HG02885 (cell line): ENCODE data around the gene ZDHHC1.
"Not testable (repeated sequence)": the region's sequence is repeated elsewhere in the genome, so short reads cannot be mapped to it uniquely, and the experiment has no call there.

Source experiments
- ATAC-seq: cut with Tn5 transposase; IDR thresholded peaks from one replicate; pipeline ENCODE4 v1.9.1; 2021; ENCODE audit warnings: mild to moderate bottlenecking; ENCODE audit not compliant: unreplicated experiment, poor library complexity

The ZDHHC1 gene

DNA sequence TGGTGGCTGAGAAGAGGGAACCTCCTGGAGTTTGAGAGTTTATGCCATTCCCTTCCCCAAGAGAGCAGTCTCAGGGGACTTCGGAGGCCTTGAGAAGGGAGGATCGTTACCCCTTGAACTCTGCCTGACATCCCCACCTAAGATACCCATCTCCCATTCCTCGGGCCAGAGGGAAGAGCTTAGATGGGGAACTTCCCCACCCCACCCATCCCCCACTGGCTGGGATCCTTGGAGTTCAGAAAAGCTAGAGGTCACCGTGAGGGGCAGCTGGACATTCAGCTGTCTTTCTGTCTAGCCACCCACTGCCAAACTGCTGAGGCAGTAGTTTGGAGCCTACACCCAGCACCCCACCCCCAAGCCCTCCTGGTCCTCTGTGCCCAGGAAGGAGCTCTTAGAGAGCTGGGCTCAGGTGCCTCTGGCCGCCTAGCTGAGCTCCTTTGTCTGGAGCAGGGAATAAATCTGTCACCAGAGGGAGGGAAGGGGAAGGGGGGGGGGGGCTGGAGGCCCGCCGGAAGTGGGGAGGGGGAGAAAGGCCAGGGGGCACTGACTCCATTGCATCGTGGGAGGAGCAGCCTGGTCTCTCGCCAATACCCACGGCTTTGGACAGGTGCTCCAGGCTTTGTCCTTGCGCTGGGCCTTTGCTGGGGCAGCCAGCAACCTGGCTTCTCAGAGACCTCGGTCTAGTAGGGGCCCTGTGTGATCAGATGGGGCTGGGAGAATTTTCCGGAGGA, 15.7 kb upstream of the ZDHHC1 start:
- ATAC-seq: no peak

DNA sequence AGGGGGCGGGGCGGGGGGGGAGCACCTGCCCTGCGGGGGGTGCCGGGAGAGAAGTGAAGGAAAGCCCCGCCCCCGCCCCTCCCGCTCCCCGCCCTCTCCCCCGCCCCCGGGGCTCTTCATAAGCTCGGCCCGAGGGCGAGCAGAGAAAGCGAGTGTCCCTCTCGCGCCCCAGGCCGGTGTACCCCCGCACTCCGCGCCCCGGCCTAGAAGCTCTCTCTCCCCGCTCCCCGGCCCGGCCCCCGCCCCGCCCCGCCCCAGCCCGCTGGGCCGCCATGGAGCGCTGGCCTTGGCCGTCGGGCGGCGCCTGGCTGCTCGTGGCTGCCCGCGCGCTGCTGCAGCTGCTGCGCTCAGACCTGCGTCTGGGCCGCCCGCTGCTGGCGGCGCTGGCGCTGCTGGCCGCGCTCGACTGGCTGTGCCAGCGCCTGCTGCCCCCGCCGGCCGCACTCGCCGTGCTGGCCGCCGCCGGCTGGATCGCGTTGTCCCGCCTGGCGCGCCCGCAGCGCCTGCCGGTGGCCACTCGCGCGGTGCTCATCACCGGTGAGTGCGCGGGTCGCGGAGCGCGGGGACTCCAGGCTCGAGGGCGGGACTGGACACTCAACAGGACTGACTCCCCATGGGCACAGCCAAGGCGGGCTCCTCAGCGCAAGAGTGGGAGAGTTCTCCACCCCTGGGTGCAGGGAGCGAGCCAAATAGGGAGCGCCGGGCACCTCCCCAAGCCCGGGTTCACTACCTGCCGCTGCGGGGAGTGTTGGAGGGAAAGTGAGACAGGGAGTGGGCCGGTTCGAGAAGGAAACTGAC, 14.9 kb upstream of the ZDHHC1 start, which contains the start of gene HSD11B2:
TSS of gene HSD11B2 (plus strand) at position 145 of the 798 bp plus-strand sequence. CDS start at position 273, 128 bp downstream.
- ATAC-seq: no peak

DNA sequence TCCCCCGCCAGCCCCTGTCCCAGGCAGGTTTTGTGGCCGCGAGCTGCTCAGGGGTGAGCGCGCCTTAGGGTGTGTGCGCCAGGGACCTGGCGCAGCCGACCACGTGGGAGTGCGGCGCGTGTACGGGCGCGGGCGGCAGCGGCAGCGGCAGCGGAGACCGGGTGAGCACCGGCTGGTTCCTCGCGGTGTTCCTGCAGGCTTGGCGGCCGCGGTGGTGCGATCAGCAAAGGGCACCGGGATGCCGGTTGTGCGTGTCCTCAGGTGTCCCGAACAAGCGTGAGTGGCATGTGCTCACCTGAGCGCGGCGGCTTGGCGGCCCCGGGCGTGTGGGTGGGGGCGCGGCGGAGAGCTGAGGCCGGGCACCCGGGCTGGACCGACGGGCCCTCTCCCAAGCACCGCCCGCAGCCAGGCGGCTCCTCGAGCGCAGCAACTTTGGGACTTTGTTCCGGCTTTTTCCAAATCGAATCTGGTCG, 14.3 kb upstream of the ZDHHC1 start:
- no peak for ATAC-seq

DNA sequence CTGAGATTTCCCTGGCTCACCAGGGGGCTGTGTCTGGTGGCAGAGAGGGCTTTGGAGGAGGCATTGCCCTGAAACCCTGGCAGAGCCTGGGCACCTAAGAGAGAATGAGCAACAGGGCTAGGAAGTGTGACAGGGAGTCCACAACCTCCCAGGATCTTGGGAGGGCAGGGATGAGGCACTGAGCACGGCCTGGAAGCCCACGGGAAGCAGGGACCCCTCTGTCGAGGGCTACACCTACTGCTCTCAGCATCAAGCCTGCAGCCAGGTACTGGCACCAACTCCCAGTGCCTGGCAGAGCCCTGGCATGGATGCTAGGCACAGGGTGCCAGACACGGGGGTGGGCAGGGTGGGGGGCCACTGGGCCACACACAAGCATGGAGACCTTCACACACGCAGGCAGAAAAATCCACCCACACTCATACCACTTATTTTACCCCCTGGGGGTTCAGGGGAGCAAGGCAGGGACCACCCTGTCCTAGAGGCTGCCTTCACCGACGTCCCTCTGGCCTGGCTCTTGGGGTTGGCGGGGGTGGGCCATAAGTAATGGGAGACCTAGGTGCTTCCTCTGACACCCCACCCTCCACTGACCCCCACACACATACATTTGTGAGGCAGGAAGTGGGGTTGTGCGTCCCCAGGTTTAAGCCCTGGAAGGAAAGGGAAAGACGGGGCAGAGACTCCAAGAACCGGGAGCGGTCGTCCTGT, 13.7 kb upstream of the ZDHHC1 start:
- no peak for ATAC-seq

DNA sequence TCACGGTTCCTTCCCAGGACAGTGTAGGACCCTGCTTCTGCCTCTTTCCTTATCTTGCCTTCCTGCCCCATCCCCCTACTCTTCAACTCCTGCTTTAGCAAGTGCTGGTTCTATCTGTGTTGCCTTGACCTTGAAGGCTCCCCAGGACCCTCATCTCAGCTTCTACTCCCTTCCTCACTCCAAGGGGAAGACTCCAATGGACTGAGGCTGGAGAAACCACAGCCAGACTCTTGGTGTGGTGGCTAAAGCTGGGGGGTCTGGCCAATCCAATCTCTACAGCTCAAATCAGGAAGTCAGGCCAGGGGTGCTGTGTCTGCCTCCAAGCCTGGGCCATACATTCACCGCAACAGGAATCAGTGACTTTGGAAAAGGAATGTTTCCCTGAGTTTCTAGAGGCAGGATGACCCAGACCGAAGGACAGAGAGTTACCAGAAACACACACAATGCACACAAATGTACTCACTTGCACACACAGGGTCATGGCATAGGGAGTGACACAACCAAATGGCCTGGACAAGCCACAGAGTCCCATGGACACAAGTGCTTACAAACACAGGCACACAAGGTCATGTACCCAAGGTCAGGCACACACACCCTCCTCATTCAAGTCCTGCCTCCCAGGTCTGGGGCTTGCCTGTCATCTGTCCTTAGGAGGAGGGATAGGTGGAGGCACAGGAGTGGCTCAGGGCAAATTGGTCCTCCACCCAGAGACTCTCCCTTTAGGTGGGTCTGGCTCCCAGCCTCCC, 12.9 kb upstream of the ZDHHC1 start:
- no peak for ATAC-seq

DNA sequence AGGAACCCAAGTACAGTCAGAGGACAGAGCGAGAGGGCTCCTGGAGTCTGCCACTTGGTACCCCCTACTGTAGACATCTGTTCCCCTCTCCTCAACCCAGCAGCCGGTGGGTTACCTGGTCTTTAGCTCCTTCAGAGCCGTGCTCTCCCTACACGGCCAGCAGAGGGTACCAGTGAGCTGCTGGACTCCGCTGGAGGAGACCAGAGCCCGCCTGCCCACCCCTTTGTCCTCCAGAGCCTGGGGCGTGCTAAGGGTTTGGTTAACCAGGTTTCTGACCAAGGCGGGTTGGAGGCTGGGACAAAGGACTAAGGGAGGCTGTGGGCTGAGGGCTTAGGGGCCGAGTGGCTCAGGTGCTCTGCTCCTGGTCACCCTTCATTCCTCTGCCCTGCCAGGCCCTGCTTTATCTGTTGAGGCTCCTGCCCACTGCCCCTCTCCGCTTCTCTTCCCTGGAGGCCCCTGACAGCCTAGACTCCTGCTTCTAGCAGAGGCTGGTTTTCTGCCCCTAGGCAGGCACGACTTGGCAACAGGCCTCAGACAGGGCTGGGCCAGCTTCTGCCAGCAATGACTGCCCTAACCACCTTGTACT, 12.0 kb upstream of the ZDHHC1 start:
- ATAC-seq: peak; percentile 56

DNA sequence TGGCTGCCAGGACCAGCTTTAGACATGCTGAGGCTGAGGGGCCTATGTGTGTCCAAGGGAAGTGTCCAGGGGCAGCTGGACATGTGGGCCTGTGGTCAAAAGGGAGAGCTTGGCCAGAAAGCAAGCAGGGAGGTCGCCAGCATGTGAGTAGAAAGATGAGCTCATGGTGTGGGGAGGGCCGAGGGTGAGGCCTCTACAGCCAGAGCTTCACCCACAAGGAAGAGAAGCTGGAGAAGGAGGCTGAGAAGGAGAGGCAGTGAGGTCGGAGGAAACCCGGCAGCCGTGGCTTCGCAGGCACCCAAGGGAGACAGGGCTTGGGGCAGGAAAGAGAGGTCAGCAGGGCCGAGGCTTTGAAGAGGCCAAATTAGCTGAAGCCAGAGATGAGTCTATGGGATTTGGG, 10.7 kb upstream of the ZDHHC1 start:
- no peak for ATAC-seq

DNA sequence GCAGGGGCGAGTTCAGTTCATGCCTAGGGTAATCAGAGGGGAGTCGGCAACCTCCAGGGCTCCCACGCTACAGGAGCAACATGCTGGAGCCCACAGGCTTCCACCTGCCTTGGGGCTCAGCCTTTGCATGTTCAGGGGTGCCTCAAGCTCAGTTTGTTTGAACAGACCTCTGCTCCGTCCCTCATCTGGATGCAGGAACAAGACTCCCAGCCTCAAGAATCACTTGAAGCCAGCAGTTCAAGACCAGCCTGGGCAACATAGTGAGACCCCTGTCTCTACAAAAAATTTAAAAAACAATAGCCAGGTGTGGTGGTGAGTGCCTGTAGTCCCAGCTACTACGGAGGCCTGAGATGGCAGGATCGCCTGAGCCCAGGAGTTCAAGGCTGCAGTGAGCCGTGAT, 9.7 kb upstream of the ZDHHC1 start:
- no peak for ATAC-seq

DNA sequence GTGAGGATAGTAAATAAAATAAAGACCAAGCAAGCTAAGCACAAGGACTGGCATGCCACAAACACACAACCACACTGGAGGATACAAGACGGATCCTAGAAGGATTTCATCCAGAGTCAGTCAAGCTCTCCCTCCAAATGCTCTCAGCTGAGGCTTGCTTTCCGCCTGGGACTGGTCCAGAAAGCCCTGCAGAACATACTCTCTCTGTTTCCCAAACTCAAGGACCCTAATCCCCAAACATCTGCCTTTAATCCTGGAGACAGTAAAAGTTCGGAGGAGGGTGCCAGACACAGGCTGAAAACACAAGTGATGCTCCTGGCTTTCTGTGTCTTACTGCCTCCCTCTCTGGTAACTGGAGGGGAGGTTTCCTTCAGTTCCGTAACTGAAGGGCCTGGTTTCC, 9.3 kb upstream of the ZDHHC1 start:
- ATAC-seq: no peak

DNA sequence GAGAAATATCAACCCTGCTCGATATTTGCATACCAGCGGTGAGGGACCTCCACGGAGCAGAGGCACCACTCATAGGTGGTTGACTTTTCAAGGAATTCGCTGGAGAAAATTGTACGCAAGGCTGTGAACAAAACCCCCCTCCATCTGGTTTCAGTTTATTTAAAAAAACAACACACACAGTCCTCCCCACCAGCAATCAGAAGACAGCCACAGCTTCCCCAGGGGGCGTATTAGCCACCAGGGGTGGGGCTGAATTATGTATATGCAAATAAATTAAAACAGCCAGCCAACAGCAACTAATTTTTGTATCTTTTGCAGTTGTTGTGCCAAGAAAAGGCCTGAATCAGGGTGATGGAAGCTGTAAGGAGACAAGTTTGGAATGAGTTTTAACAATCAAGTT, 8.8 kb upstream of the ZDHHC1 start:
- no peak for ATAC-seq

DNA sequence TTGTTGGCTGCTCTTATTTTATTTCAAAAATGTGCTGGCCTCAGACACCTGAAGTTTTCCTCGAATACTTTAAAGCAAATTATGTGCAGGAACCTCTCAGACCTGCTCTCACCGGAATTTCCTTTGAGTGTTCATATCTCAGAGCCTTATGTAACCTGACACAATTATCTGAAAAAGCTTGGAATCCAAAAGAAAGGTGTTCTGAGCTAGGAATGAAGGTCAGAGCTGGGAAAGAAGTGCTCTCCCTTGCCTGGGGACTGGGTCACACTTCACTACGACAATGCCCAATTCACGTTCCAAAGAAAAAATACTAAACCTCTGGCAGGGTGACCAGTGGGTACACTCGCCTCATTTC, 8.0 kb upstream of the ZDHHC1 start:
- ATAC-seq: no peak

DNA sequence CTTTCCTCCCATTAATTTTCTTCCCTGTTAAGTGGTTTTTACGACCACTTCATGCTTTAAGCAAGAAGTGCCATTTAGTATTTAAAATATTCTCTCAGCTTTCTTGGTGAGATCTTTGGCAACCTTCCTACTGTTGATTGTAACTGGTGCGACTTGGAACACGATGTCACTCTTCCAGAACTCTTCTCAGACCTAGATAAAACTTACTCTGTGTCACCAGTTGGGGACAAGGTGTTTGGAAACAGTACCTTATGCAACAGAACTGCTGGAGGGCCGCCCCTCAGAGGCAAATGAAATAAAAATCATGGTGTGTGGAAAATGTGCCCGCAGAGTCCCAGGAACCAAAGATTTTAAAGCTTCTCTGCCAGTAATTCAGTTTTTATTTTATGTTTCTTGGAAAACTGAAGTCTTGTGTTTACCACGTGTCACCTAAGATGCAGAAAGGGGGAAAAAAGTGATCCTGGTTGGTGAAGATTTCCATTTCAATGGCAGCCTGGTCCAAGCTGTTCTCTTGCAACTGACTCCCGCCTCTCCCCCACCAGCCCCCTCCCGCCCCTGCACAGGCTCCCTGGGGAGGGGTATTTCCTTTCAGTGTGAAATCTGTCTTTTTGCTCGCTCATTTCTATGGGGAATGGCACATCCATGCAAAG, 7.5 kb upstream of the ZDHHC1 start:
- no peak for ATAC-seq

DNA sequence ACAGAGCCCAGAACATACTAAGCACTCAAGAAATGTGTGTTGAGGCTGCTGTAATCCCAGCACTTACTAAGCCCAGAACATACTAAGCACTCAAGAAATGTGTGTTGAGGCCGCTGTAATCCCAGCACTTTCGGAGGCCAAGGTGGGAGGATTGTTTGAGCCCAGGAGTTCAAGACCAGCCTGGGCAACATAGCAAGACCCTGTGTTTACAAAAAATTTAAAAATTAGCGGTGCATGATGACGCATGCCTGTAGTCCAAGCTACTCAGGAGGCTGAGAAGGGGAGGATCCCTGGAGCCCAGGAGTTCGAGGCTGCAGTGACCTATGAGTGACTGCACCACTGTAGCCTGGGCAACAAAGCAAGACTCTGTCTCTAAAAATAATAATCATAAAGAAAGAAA, 6.7 kb upstream of the ZDHHC1 start:
- ATAC-seq: no peak

DNA sequence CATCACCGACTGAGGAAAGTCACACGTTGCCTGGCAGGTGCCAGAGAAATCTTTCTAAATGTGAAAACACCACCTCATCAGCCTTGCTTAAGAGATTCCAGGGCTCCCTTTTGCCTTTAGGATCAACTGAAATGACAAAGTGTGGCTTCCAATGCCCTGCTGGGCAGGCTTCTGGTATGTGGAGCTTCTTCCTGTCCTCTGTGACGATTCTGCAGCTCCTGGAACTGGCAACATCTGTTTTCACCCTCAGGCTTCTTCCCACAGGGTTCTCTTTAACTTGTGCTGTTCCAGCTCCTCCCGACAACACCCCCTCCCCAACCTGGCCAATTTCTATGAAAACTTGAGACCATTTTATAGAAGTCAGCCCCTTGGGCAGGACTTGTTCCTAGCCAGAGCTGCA, 4.8 kb upstream of the ZDHHC1 start:
- ATAC-seq: no peak

DNA sequence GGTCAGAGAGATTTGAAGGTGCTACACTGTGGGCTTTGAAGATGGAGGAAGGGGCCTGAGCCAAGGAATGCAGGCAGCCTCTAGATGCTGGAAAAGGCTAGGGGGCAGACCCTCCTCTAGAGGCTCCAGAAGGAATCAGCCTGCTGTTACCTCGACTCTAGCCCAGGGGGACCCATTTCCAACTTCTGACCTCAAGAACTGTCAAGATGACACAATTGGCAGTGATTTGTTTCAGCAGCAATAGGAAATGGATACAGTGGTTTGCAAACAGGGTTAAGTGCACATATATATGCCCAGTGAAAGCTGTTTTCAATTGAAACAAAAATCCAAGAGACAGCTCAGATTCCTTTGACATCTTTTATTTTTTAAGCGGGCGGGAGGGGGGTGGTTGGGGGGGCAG, 3.7 kb upstream of the ZDHHC1 start:
- no peak for ATAC-seq

DNA sequence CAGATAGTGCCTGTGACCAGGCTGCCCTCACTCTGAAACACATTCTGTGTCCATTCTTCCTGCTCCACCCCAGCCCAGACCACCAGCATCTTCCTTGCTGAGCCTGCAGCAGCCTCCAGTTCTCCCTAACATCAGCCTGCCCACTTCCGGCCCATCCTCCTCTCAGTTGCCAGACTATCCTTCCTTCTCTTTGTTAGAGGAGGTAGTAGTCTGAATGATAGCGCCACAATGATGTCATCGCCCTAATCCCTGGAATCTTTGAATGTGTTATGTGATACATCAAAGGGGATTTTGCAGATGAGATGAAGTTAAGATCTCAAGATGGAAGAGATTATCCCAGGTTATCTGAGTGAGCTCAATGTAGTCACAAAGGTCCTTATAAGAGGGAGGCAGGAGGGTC, 3.2 kb upstream of the ZDHHC1 start:
- ATAC-seq: no peak

DNA sequence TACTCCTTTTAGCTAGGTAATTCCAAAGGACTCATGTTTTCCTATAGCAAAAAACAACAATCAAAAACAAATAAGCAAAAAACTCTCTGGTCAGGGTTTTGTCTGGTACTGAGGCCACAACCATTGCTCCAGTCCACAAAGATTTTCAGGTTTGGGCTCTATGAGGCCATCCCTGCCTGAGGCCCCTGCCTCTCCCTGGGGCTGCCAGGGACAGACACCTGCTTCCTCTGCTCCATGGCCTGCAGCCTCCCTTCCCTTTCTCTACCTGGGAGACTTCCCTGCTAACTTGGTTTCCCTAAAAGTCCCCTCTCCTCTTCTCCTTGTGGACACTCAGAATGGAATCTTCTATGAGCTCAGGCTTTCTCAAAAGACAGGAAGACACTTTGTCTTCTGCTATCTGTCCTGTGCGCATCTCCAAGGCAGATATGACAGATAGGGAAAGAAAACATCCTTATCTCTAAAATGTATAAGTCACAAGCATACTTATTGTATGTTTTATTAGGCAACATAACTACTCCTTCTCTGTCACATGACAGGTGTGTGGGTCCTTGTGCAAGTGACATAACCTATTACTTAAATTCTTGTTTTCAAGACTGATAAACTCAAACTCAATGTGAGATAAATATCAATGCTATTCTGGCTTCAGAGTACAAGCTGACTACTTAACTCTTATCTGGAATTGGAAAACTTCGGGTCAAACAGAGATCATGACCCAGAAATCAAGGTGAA, 1.2 kb upstream of the ZDHHC1 start:
- ATAC-seq: no peak

DNA sequence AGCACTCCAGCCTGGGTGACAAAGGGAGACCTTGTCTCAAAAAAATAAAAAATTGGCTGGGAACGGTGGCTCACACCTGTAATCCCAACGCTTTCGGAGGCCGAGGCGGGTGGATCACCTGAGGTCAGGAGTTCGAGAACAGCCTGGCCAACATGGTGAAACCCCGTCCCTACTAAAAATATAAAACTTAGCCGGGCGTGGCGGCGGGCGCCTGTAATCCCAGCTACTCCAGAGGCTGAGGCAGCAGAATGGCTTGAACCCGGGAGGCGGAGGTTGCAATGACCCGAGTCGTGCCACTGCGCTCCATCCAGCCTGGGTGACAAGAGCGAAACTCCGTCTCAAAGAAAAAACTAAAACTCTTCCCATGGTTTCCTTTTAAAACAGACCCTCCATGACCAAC, 856 bp downstream of the ZDHHC1 start:
- ATAC-seq: not testable (repeated sequence)
